Measurements from ENCODE around the gene FOXG1.
A peak's percentile ranks its signal among the peaks of the same experiment; 100 is the strongest.

The FOXG1 gene

DNA sequence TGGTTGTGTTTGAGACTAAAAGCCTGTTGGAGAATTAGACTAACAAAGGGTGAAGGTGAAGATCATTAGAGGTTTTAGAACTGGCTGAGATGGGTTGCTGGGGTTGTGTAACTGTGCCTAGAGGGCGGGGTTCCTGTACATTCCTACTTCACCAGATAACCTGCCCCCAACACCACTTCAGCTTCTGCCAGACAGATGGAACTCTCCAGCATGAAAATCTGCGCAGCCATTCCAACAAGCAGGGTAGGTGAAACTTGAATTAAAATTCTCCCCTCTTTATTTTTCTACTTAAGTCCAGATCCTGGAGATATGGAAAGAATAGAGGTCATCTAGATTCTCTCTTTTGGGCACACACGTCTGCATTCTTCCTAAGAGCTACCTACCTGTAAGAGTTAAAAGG, 6.0 kb downstream of the FOXG1 start:
- Histone ChIP-seq H3K9me3 (ENCODE audit: control insufficient read depth, insufficient read depth, low read length) (no peaks in the 10 kb centered on the region), H3K36me3 (ENCODE audit: control insufficient read depth, insufficient read depth, low read length) (no peaks in the 10 kb centered on the region), H3K27me3 (ENCODE audit: control insufficient read depth, insufficient read depth, low read length) (peaks cover 100% of the 10 kb centered on the region), H3K9ac (ENCODE audit: low read depth, low read length) (no peak overlapping the region), H3K4me1 (ENCODE audit: control insufficient read depth, insufficient read depth, low read length) (peaks cover 8% of the 10 kb centered on the region), H3K4me3 (ENCODE audit: low read depth, low read length) (no peak overlapping the region)

DNA sequence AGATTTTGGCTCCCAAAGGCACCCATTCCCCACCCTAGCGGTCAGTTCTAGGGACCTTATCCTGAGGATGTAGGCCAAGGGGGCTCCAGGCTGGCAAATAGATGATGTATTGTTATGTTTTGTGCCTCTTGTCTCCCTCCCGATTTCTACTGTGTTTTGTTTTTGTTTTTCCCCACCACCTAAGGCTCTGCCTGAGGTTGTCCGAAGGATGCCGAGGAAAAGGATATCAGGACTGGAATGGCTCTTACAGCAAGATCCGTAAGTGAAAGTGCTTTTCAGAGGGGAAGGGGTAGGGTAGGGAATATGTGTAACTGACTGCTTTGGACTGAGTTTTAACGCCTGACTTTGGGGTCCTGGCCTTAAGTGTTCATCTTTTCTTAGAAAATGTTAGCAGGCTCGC, 6.6 kb downstream of the FOXG1 start:
- peaks cover 10% of the 10 kb centered on the region for H3K4me1 ChIP-seq (ENCODE audit: control insufficient read depth, insufficient read depth, low read length)
- H3K9ac ChIP-seq (ENCODE audit: low read depth, low read length): no peak overlapping the region
- no peaks in the 10 kb centered on the region for H3K9me3 ChIP-seq (ENCODE audit: control insufficient read depth, insufficient read depth, low read length)
- no peaks in the 10 kb centered on the region for H3K36me3 ChIP-seq (ENCODE audit: control insufficient read depth, insufficient read depth, low read length)
- H3K27me3 ChIP-seq (ENCODE audit: control insufficient read depth, insufficient read depth, low read length): peaks cover 100% of the 10 kb centered on the region
- H3K4me3 ChIP-seq (ENCODE audit: low read depth, low read length): no peak overlapping the region

DNA sequence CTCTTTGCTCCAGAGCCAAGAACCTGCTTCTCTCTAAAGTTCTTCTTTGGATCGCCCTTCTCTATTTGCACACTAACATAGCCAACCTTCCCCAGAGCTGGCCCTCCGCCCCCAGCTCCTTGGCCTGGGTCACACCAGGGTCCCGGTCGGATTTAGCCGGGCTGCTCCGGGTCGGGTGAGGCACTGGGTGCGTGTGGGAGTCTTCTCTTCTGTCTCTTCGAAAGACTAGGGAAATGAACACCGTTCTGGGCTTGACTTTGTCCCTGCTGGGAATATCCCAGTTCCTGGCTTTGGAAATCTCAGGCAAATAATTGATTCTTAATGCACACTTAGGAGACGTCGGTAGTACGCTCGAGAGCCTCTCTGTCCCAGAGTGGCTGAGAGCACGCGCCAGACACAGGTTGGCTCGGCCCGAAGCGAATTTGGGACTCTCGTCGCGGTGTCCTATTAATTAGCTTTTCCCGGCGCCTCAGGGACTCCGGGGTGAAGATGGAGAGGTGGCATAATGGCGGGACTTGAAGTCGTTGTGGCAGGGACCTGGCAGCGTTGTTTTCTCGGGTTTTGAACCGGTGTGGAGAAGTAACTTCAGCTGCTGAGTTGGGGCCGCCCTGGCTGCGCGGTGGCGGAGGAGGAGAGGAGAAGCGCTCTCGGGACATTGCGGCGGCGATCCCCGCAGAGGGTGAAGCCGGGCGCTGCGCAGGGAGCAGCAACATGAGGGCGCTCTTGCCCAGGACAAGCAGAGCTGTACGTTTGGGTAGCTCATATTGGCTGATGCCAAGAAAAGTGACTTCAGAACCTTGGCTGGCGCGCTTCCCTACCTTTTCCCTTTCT, 7.5 kb downstream of the FOXG1 start:
- H3K36me3 ChIP-seq (ENCODE audit: control insufficient read depth, insufficient read depth, low read length): no peaks in the 10 kb centered on the region
- H3K9ac ChIP-seq (ENCODE audit: low read depth, low read length): no peak overlapping the region
- H3K27me3 ChIP-seq (ENCODE audit: control insufficient read depth, insufficient read depth, low read length): peaks cover 100% of the 10 kb centered on the region
- H3K4me3 ChIP-seq (ENCODE audit: low read depth, low read length): peak overlapping the region; percentile 46
- H3K4me1 ChIP-seq (ENCODE audit: control insufficient read depth, insufficient read depth, low read length): peaks cover 9% of the 10 kb centered on the region
- no peaks in the 10 kb centered on the region for H3K9me3 ChIP-seq (ENCODE audit: control insufficient read depth, insufficient read depth, low read length)

DNA sequence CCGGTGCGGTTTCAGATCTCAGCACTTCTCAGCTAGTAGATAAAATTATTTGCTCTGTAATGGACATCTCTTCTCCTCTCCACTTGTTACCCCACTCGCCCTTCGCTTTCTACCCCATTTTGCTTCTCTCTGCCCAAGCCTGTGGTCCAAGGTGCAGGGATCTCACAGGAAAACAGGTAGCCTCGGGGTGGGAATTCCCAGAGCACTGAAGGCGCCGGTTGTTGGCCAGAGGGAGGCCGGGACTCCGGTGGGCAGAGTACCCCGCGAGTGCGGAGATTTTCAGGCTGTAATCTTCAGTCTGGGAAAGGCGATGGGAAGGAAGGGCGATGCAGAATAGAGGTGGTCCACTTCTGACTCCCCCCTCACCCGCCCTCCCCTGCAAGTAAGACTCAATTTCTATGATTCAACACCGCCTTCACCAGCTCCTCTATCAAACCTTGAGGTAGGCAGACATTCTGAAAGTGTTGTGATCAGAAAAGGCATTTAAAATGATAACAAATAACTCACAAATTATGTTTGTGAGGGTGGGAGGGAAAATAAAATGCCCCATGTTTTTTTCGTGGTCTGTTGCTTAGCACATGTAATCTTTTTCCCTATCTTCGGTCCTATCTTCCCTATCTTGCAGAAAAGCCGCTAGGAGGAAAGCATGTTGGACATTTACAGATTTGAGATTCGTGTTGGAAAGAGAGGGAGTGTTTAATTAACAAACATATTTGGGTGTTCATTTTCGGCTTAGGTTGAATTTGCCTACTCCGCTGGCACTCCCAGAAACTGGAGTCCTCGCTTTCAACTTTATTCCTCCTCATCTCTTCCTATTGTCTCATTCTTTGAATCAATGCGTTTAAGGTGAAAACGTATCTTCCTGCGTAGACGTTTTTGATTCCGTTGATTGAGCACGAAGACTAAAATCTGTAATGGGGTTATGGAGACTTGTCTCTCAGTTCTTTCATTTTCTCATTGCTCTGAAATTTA, 8.5 kb downstream of the FOXG1 start:
- peaks cover 9% of the 10 kb centered on the region for H3K4me1 ChIP-seq (ENCODE audit: control insufficient read depth, insufficient read depth, low read length)
- H3K4me3 ChIP-seq (ENCODE audit: low read depth, low read length): peak overlapping the region; percentile 46
- H3K36me3 ChIP-seq (ENCODE audit: control insufficient read depth, insufficient read depth, low read length): no peaks in the 10 kb centered on the region
- H3K9ac ChIP-seq (ENCODE audit: low read depth, low read length): no peak overlapping the region
- peaks cover 100% of the 10 kb centered on the region for H3K27me3 ChIP-seq (ENCODE audit: control insufficient read depth, insufficient read depth, low read length)
- H3K9me3 ChIP-seq (ENCODE audit: control insufficient read depth, insufficient read depth, low read length): no peaks in the 10 kb centered on the region

DNA sequence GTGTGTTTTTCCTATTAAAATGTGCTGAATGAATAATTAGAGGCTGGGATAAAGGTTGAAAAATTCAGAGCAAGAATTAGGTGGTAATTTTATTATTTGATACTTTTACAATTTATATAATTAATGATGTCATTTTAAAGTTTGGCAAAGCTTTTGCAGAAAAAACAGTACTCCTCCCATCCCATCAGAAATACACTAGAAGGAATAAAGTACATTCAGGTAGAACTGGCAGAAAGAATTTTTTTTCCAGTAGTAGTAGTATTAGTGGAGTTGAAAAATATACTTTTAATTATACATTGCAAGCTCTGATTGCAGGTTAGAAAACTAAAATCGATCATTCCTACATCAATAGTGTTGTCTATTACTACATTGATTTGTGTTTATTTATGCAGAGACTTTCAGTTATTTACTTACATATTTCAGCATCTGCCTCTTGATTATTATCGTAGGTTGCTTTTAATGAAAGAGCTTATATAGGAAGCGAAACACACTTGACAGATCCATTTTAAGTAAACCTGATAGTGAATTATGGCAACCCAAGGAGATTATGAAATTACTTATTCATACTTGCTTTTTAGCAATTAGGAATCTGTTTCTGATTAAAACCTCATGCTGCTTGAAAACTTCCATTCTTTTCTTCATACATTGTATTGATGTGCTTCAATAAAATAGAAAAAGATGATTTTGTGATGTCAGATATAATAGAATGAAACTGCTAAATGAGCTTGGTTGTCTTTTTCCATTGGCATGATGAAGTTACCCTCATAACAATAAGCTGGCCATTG, 10.1 kb downstream of the FOXG1 start:
- H3K9me3 ChIP-seq (ENCODE audit: control insufficient read depth, insufficient read depth, low read length): no peaks in the 10 kb centered on the region
- H3K4me3 ChIP-seq (ENCODE audit: low read depth, low read length): no peak overlapping the region
- peaks cover 100% of the 10 kb centered on the region for H3K27me3 ChIP-seq (ENCODE audit: control insufficient read depth, insufficient read depth, low read length)
- H3K36me3 ChIP-seq (ENCODE audit: control insufficient read depth, insufficient read depth, low read length): no peaks in the 10 kb centered on the region
- H3K4me1 ChIP-seq (ENCODE audit: control insufficient read depth, insufficient read depth, low read length): peaks cover 9% of the 10 kb centered on the region
- no peak overlapping the region for H3K9ac ChIP-seq (ENCODE audit: low read depth, low read length)

GRCh38 chr14:28777471-28778137, 11.0 kb downstream of the FOXG1 start:
- Histone ChIP-seq H3K4me3 (ENCODE audit: low read depth, low read length) (peak overlapping the region; percentile 38), H3K9ac (ENCODE audit: low read depth, low read length) (no peak overlapping the region), H3K27me3 (ENCODE audit: control insufficient read depth, insufficient read depth, low read length) (peaks cover 100% of the 10 kb centered on the region), H3K36me3 (ENCODE audit: control insufficient read depth, insufficient read depth, low read length) (no peaks in the 10 kb centered on the region), H3K9me3 (ENCODE audit: control insufficient read depth, insufficient read depth, low read length) (no peaks in the 10 kb centered on the region), H3K4me1 (ENCODE audit: control insufficient read depth, insufficient read depth, low read length) (peaks cover 9% of the 10 kb centered on the region)

GRCh38 chr14:28778138-28779117, 11.8 kb downstream of the FOXG1 start:
- no peak overlapping the region for H3K9ac ChIP-seq (ENCODE audit: low read depth, low read length)
- H3K9me3 ChIP-seq (ENCODE audit: control insufficient read depth, insufficient read depth, low read length): no peaks in the 10 kb centered on the region
- peaks cover 9% of the 10 kb centered on the region for H3K4me1 ChIP-seq (ENCODE audit: control insufficient read depth, insufficient read depth, low read length)
- peaks cover 100% of the 10 kb centered on the region for H3K27me3 ChIP-seq (ENCODE audit: control insufficient read depth, insufficient read depth, low read length)
- peak overlapping the region; percentile 38 for H3K4me3 ChIP-seq (ENCODE audit: low read depth, low read length)
- H3K36me3 ChIP-seq (ENCODE audit: control insufficient read depth, insufficient read depth, low read length): no peaks in the 10 kb centered on the region

DNA sequence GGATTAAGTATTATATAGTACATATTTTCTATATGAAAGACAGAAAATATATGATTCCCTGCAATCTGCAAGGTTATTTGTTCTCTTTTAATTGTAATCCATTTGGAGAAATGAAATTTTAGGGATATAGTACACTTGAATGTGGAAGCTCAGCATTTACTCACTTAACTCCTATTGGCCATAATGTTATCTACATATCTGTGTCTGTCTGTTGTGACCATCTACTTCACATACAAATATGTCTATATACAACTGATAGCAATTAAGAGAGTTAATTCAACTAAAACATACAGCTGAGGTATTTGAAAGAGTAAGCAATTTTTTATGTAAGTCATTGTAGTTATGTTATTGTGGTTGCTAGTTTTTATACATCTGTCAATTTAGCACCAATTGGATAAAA, 12.9 kb downstream of the FOXG1 start:
- Histone ChIP-seq H3K4me1 (ENCODE audit: control insufficient read depth, insufficient read depth, low read length) (peaks cover 10% of the 10 kb centered on the region), H3K36me3 (ENCODE audit: control insufficient read depth, insufficient read depth, low read length) (no peaks in the 10 kb centered on the region), H3K9me3 (ENCODE audit: control insufficient read depth, insufficient read depth, low read length) (no peaks in the 10 kb centered on the region), H3K27me3 (ENCODE audit: control insufficient read depth, insufficient read depth, low read length) (peaks cover 100% of the 10 kb centered on the region), H3K9ac (ENCODE audit: low read depth, low read length) (no peak overlapping the region), H3K4me3 (ENCODE audit: low read depth, low read length) (no peak overlapping the region)

- H3K27me3 ChIP-seq (ENCODE audit: control insufficient read depth, insufficient read depth, low read length): peaks cover 97% of the 10 kb centered on the region
These were observed 14.5 kb downstream of the FOXG1 start for GRCh38 chr14:28780843-28781820.

More at GRCh38 chr14:28780843-28781820, 14.5 kb downstream of the FOXG1 start:
- H3K9me3 ChIP-seq (ENCODE audit: control insufficient read depth, insufficient read depth, low read length): no peaks in the 10 kb centered on the region
- no peaks in the 10 kb centered on the region for H3K36me3 ChIP-seq (ENCODE audit: control insufficient read depth, insufficient read depth, low read length)
- H3K4me3 ChIP-seq (ENCODE audit: low read depth, low read length): no peak overlapping the region
- H3K4me1 ChIP-seq (ENCODE audit: control insufficient read depth, insufficient read depth, low read length): peaks cover 9% of the 10 kb centered on the region
- no peak overlapping the region for H3K9ac ChIP-seq (ENCODE audit: low read depth, low read length)
